ENCODE results near the gene NEURL3. TPM values are rescaled to one million over a fixed set of nuclear protein-coding genes. Genes with fewer than 3 reads are reported as not detected.

NEURL3 gene
- total and polyA plus RNA-seq, 2 of the 8 experiments (the other 6 are each of a cell fraction or from before 2014, with no cell fraction given), result not detected

- H4K20me1 ChIP-seq (replicated peaks in 1 of 2; ENCODE audit: control insufficient read depth in 1 of 2, insufficient read depth in 2 of 2, low read length in 2 of 2), result no peaks in the 10 kb centered on the region
- H2BK5ac ChIP-seq (ENCODE audit: low read depth, low read length), result no peak overlapping the region
- H3K9me3 ChIP-seq (ENCODE audit: insufficient read depth in 2 of 2, low read depth in 1 of 2, low read length in 1 of 2), result no peaks in the 10 kb centered on the region
- no peak overlapping the region for H3K4me3 ChIP-seq (ENCODE audit: extremely low read depth in 1 of 4, insufficient read depth in 2 of 4, low read depth in 3 of 4, low read length in 4 of 4)
- H3K4me2 ChIP-seq (ENCODE audit: insufficient read depth in 1 of 2, low read depth in 2 of 2, low read length in 2 of 2), result no peak overlapping the region
- H3K18ac ChIP-seq (ENCODE audit: extremely low read depth, low read length), result no peak overlapping the region
- H3K14ac ChIP-seq (ENCODE audit: insufficient read length), result no peak overlapping the region
- no peaks in the 10 kb centered on the region for H3K79me2 ChIP-seq (ENCODE audit: control insufficient read depth in 1 of 2, insufficient read depth in 2 of 2, low read length in 2 of 2)
- DNase-seq (ENCODE audit: low read depth in 1 of 2, low spot score in 2 of 2) (no peak), FAIRE-seq (no peak)
- no peak overlapping the region for H3K27ac ChIP-seq (ENCODE audit: low read depth, low read length)
- no peak overlapping the region for H2BK15ac ChIP-seq (ENCODE audit: low read length)
- 92% methylated on average over 4 of the region's 4 CpGs; no CpG with 5 or more reads in 1 of the 2 experiments for WGBS, 2 experiments (ENCODE audit: extremely low coverage in 1 of 2, insufficient coverage in 1 of 2, insufficient read length in 1 of 2, insufficient replicate concordance in 2 of 2, low coverage in 1 of 2, low lambda C conversion rate in 2 of 2, missing lambda C conversion rate in 1 of 2)
- H3K4ac ChIP-seq (replicated peaks; ENCODE audit: insufficient read length, low read depth, low read length), result no peak overlapping the region
- no peak overlapping the region for H4K91ac ChIP-seq (replicated peaks; ENCODE audit: insufficient read length, low read length)
- no peak overlapping the region for H4K8ac ChIP-seq (ENCODE audit: extremely low read depth, insufficient read depth, low read length)
- H2AK5ac ChIP-seq (ENCODE audit: low read depth, low read length), result no peak overlapping the region
- H3K36me3 ChIP-seq (ENCODE audit: control insufficient read depth in 2 of 4, insufficient read depth in 4 of 4, low read length in 3 of 4), result no peaks in the 10 kb centered on the region
- no peak overlapping the region for H3K9ac ChIP-seq (replicated peaks in 1 of 4; ENCODE audit: extremely low read depth in 1 of 4, low read depth in 3 of 4, low read length in 3 of 4)
- H2AFZ ChIP-seq (ENCODE audit: low read length), result no peak overlapping the region
- H3K27me3 ChIP-seq (replicated peaks in 1 of 4; ENCODE audit: control insufficient read depth in 3 of 4, extremely low read depth in 1 of 4, insufficient read depth in 3 of 4, low read length in 3 of 4), result peaks cover 4 to 14% (median 10%) of the 10 kb centered on the region in 4 experiments
- no peak overlapping the region for H4K5ac ChIP-seq (ENCODE audit: insufficient read length, low read depth, low read length)
- no peak overlapping the region for H2BK12ac ChIP-seq (ENCODE audit: low read depth, low read length)
- no peaks in the 10 kb centered on the region; the same call in 1 of the 2 replicates for H3K23me2 ChIP-seq (ENCODE audit: low read depth, low read length)
- H3K56ac ChIP-seq (replicated peaks; ENCODE audit: insufficient read length, low read depth, low read length), result no peak overlapping the region
- no peaks in the 10 kb centered on the region for H3K79me1 ChIP-seq (ENCODE audit: low read depth, low read length)
- ChIA-PET POLR2A (ENCODE audit: partially characterized antibody) (no interaction called here), CTCF (ENCODE audit: partially characterized antibody) (interaction anchor here (0.8 to 10.3 kb wide), 7 partner anchors 16 to 125 kb away, joined by 3 to 171 read pairs (median 6); no protein-coding TSS in a partner anchor)
- no peak overlapping the region for H3K23ac ChIP-seq (ENCODE audit: insufficient read length)
- no peak overlapping the region for H2BK120ac ChIP-seq (replicated peaks; ENCODE audit: low read depth, low read length)
- H2BK20ac ChIP-seq (ENCODE audit: low read length), result no peak overlapping the region
- peaks cover 0 to 6% (median 5%) of the 10 kb centered on the region in 4 experiments; a peak in 3 of 7 replicates for H3K4me1 ChIP-seq (replicated peaks in 1 of 4; ENCODE audit: control insufficient read depth in 3 of 4, insufficient read depth in 4 of 4, low read length in 3 of 4)
- TF ChIP-seq MAFK (IDR thresholded peaks at IDR 0.05; ENCODE audit: low read depth, low read length) (no peak), NANOG (IDR thresholded peaks at IDR 0.05; ENCODE audit: insufficient read depth, low read depth, low read length, poor library complexity, severe bottlenecking) (no peak), BACH1 (IDR thresholded peaks at IDR 0.05; ENCODE audit: low read length) (no peak), SP1 (IDR thresholded peaks at IDR 0.05; ENCODE audit: low read depth, low read length) (no peak), POLR2A (IDR thresholded peaks at IDR 0.05; ENCODE audit: control extremely low read depth in 1 of 2, low read depth in 2 of 2, low read length in 2 of 2) (no peak), RAD21 (IDR thresholded peaks at IDR 0.05 in 1 of 2, conservative IDR thresholded peaks at IDR 0.05 in 1 of 2; ENCODE audit: low read depth in 2 of 2, low read length in 2 of 2) (no peak), GABPA (IDR thresholded peaks at IDR 0.05; ENCODE audit: borderline replicate concordance, insufficient read depth, low read length) (no peak)
Observed at GRCh38 chr2:96511851-96512250, 6.7 kb upstream of the NEURL3 start.

All from H1 (cell line).